Adrenal gland (tissue), 12 donors: Measurements from ENCODE around the gene TBC1D10A. TPM values are rescaled to one million over a fixed set of nuclear protein-coding genes. Genes with fewer than 3 reads are reported as not detected.

Source experiments
- DNase-seq, 7 donors: peaks; one replicate each; pipeline ENCODE4 v3.0.0-alpha.2; 2019 to 2020
- H3K27ac ChIP-seq, 5 donors: fragments of 200-600 bp; sonication (generic) in 4 of 5; 1 replicate in 3 of 5; 2 replicates in 2 of 5; pipeline versions ENCODE4 v1.5.1 to v1.8.0; 2016 to 2020; ENCODE audit warnings: mild to moderate bottlenecking in 1 of 5
- H3K27me3 ChIP-seq: fragments of 200-600 bp; 2 replicates; pipeline ENCODE4 v1.8.0; 2021
- H3K36me3 ChIP-seq, 2 donors: fragments of 200-600 bp; replicated peaks in 1 of 2; 1 replicate in 1 of 2; 2 replicates in 1 of 2; pipeline versions ENCODE4 v1.5.1 to v1.8.0; 2018 to 2022
- H3K4me1 ChIP-seq, 2 donors: fragments of 200-600 bp; replicated peaks in 1 of 2; 1 replicate in 1 of 2; 2 replicates in 1 of 2; pipeline versions ENCODE4 v1.5.1 to v1.8.0; 2018 to 2021
- H3K4me3 ChIP-seq, 4 donors: fragments of 200-600 bp; sonication (generic) in 3 of 4; one replicate each; pipeline ENCODE4 v1.5.1; 2016 to 2018
- H3K9me3 ChIP-seq, 3 donors: fragments of 200-600 bp; sonication (generic) in 1 of 3; replicated peaks in 1 of 3; 1 replicate in 2 of 3; 2 replicates in 1 of 3; pipeline versions ENCODE4 v1.5.1 to v1.8.0; 2016 to 2021
- POLR2A ChIP-seq, 2 donors: fragments of 450-650 bp; IDR thresholded peaks; one replicate each; pipeline ENCODE4 v1.6.1; 2017; ENCODE audit warnings: antibody characterized with exemption in 2 of 2, mild to moderate bottlenecking in 2 of 2, moderate library complexity in 1 of 2
- WGBS, 4 donors: extraction: QIAGEN DNeasy Blood & Tissue Kit in 2 of 4; methylation state at CpG; one replicate each; pipeline versions ENCODE4 v1.1.5 to v1.1.7; 2013 to 2017; 5-methylcytosine and 5-hydroxymethylcytosine counted together
- intact Hi-C, 2 donors: fragments of 100-400 bp; cut with DNase I; formaldehyde crosslinking; loops; one replicate each; pipeline versions ENCODE4 v1.14.1 to v1.15.0; 2022 to 2023
- polyA plus RNA-seq, 3 donors: library from polyadenylated mRNA; stranded (reverse); fragments of 200-250 nt in 2 of 3; fragments of 350-450 nt in 1 of 3; fragmentation: Illumina TruSeq in 1 of 3; extraction: RNeasy Lipid Tissue Mini Kit (QIAGEN cat#74804) in 1 of 3; gene quantifications; one replicate each; pipeline ENCODE4 v1.2.3, GENCODE V29; 2013 to 2014
- total RNA-seq, 9 donors: library from RNA; depleted of rRNA in 4 of 9; stranded (reverse); fragments of >200 nt in 4 of 9; fragments of 120-200 nt in 1 of 9; fragmentation: NEBNext Ultra II Directional in 1 of 9; extraction: Animal tissue kit (Norgen Biotek cat#: 25700) in 1 of 9; gene quantifications; one replicate each; pipeline versions ENCODE4 v1.1.0 to v1.2.4, GENCODE V29; 2013 to 2023
- TF ChIP-seq, protein P1 (sequence below), 6 experiments: fragments of 450-650 bp in 4 of 6; fragments of 200-600 bp in 2 of 6; sonication (generic) in 1 of 6; IDR thresholded peaks; 1 replicate in 5 of 6; 2 replicates in 1 of 6; pipeline versions ENCODE4 v1.5.1 to v1.8.0; 2016 to 2021; ENCODE audit warnings: antibody characterized with exemption in 6 of 6, mild to moderate bottlenecking in 2 of 6, moderate library complexity in 1 of 6
- donor health status: healthy with polysubstance abuse.
- donor health status: Bipolar disorder and iron deficiency.
- donor health status: DM: yes; HTN: yes; CAD: no.
- donor health status: DM: no; HTN: no; CAD: no.
- donor health status: DM: no; HTN: no; CAD: no.
- donor health status: DM: yes; HTN: yes; CAD: no.

Gene TBC1D10A
- total and polyA plus RNA-seq, 12 donors = 11.7 to 55.0 (median 29.6) TPM

- TF ChIP-seq, protein P1, sequence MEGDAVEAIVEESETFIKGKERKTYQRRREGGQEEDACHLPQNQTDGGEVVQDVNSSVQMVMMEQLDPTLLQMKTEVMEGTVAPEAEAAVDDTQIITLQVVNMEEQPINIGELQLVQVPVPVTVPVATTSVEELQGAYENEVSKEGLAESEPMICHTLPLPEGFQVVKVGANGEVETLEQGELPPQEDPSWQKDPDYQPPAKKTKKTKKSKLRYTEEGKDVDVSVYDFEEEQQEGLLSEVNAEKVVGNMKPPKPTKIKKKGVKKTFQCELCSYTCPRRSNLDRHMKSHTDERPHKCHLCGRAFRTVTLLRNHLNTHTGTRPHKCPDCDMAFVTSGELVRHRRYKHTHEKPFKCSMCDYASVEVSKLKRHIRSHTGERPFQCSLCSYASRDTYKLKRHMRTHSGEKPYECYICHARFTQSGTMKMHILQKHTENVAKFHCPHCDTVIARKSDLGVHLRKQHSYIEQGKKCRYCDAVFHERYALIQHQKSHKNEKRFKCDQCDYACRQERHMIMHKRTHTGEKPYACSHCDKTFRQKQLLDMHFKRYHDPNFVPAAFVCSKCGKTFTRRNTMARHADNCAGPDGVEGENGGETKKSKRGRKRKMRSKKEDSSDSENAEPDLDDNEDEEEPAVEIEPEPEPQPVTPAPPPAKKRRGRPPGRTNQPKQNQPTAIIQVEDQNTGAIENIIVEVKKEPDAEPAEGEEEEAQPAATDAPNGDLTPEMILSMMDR (IDR thresholded peaks at IDR 0.05) = peak in 2 of 6 experiments; percentile 8 to 17
- TF ChIP-seq POLR2A (IDR thresholded peaks at IDR 0.05) = no peak
- no peak within 1 kb of the TSS for H3K27ac ChIP-seq
- no peaks in the 10 kb centered on the region for H3K36me3 ChIP-seq
- intact Hi-C loops = no loop called here
- peaks cover 8 to 16% of the 10 kb centered on the region in 2 donors for H3K4me1 ChIP-seq
- H3K27me3 ChIP-seq = no peaks in the 10 kb centered on the region
- peak within 1 kb of the TSS in 2 of 4 donors; percentile 7 to 61 for H3K4me3 ChIP-seq
- DNase-seq = no peak
- 0 to 2% (median 2%) methylated on average over 32 to 64 of the region's 64 CpGs for WGBS, 4 donors
- no peaks in the 10 kb centered on the region for H3K9me3 ChIP-seq
Observed at GRCh38 chr22:30245985-30246813, 80.5 kb downstream of the TBC1D10A start, which contains the start of gene LIF. LIF (minus strand) TSS chr22:30246759; CDS start chr22:30246695, 64 bp downstream.

DNA sequence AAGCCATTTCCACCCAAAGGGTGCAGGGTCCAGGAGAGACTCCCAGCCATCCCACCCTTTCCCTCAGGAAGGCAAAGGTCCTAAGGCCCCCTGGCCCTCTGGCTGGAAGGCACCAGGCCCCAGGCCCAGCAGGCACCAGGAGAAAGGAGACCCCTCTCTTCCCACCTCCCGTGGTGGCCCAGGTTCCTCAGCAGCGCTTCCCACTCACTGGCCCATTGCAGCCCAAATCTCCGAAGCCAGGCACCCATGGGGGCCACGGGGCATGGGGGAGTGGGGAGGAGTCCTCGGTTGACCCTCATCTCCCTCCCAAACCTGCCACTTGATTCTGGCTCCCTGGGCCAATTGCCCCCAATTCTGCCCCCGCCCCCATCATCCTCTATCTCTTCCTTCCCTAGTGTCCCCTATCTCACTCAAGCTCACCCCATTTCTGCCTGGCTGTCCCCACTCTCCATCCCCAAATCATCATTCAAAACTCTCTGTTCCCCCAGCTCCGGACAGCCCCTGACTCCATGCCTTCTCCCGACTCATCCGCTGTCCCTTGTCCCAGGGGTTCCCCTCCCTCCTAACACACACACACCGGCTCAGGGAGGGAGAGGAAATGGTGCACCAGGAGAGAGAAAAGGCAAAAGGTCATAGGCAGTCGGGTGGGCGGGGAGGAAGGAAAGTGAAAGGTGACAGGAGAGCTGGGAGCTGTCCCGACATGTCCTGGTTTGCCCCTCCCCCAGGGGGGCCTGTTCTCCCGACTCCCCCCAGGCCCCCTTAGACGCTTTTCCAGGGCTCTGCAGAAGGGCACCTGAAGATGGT lies 81.4 kb downstream of the TBC1D10A start:
- WGBS, 4 donors = 59 to 65% (median 61%) methylated on average over 13 to 15 of the region's 15 CpGs
- Histone ChIP-seq H3K27me3 (no peaks in the 10 kb centered on the region), H3K27ac (no peak overlapping the region)

GRCh38 chr22:30244641-30245040 lies 82.1 kb downstream of the TBC1D10A start:
- intact Hi-C loops = no loop called here
- DNase-seq = no peak
- Histone ChIP-seq H3K4me3 (no peak overlapping the region), H3K36me3 (no peaks in the 10 kb centered on the region), H3K9me3 (no peaks in the 10 kb centered on the region), H3K4me1 (peaks cover 8 to 16% of the 10 kb centered on the region in 2 donors), H3K27me3 (no peaks in the 10 kb centered on the region), H3K27ac (no peak overlapping the region)
- TF ChIP-seq POLR2A (IDR thresholded peaks at IDR 0.05) = no peak
- TF ChIP-seq, protein P1 (IDR thresholded peaks at IDR 0.05) = no peak
- WGBS, 4 donors = 88 to 96% (median 94%) methylated on average over 5 of the region's 5 CpGs

More for the DNA sequence above, 81.4 kb downstream of the TBC1D10A start:
- peaks cover 8 to 16% of the 10 kb centered on the region in 2 donors for H3K4me1 ChIP-seq
- H3K9me3 ChIP-seq = no peaks in the 10 kb centered on the region
- DNase-seq = no peak
- H3K36me3 ChIP-seq = no peaks in the 10 kb centered on the region
- TF ChIP-seq, protein P1 (IDR thresholded peaks at IDR 0.05) = no peak
- no peak for TF ChIP-seq POLR2A (IDR thresholded peaks at IDR 0.05)
- intact Hi-C loops = no loop called here
- H3K4me3 ChIP-seq = peak overlapping the region in 2 of 4 donors; percentile 7 to 61

GRCh38 chr22:30244066-30244465 lies 82.7 kb downstream of the TBC1D10A start:
- TF ChIP-seq, protein P1 (IDR thresholded peaks at IDR 0.05) = no peak
- TF ChIP-seq POLR2A (IDR thresholded peaks at IDR 0.05) = no peak
- Histone ChIP-seq H3K27ac (no peak overlapping the region), H3K27me3 (no peaks in the 10 kb centered on the region), H3K9me3 (no peaks in the 10 kb centered on the region), H3K4me3 (no peak overlapping the region), H3K36me3 (no peaks in the 10 kb centered on the region), H3K4me1 (peaks cover 8 to 16% of the 10 kb centered on the region in 2 donors)
- intact Hi-C loops = no loop called here
- DNase-seq = no peak
- 94 to 97% (median 95%) methylated on average over 9 to 10 of the region's 10 CpGs for WGBS, 4 donors
